Measurements from ENCODE around the gene MXRA8.

GRCh38 chr1:1360506-1361169 lies 2.3 kb upstream of the MXRA8 start:
- TF ChIP-seq SPI1 (IDR thresholded peaks at IDR 0.05; ENCODE audit: low read depth, low read length) (no peak), TAF1 (IDR thresholded peaks at IDR 0.05; ENCODE audit: low read depth, low read length) (no peak), POLR2A (IDR thresholded peaks at IDR 0.05; ENCODE audit: low read depth, low read length) (no peak)
